VCaP (cell line): Measurements from ENCODE around the gene MARCHF3.

Experiments
- H3K27ac ChIP-seq: fragments of 450-650 bp; 2 replicates; pipeline ENCODE4 v1.5.1; 2017
- CTCF ChIP-seq: fragments of 450-650 bp; conservative IDR thresholded peaks from 2 replicates; pipeline ENCODE4 v1.5.1; 2017; ENCODE audit warnings: mild to moderate bottlenecking, moderate library complexity

The MARCHF3 gene

GRCh38 chr5:126830061-126830460 is 200.3 kb downstream of the MARCHF3 start:
- no peak overlapping the region for H3K27ac ChIP-seq
- TF ChIP-seq CTCF, result no peak

- H3K27ac ChIP-seq, result no peak overlapping the region
- TF ChIP-seq CTCF, result no peak
These were observed 201.3 kb downstream of the MARCHF3 start for GRCh38 chr5:126829098-126829497.

- TF ChIP-seq CTCF, result no peak
- H3K27ac ChIP-seq, result no peak overlapping the region
These were observed 203.6 kb downstream of the MARCHF3 start for GRCh38 chr5:126826619-126827215.

GRCh38 chr5:126819253-126819652 is 211.1 kb downstream of the MARCHF3 start:
- H3K27ac ChIP-seq, result no peak overlapping the region; the same call in 1 of the 2 replicates
- no peak for TF ChIP-seq CTCF

GRCh38 chr5:126818736-126819135 is 211.6 kb downstream of the MARCHF3 start:
- no peak overlapping the region; the same call in 1 of the 2 replicates for H3K27ac ChIP-seq
- no peak for TF ChIP-seq CTCF
